Hepatocyte (in vitro differentiated cells): ENCODE data around the gene NDUFS1. TPM values are rescaled to one million over a fixed set of nuclear protein-coding genes. Genes with fewer than 3 reads are reported as not detected.

Experiments
- DNase-seq: peaks from one replicate; pipeline ENCODE4 v3.0.0-alpha.2; 2016; ENCODE audit warnings: low spot score
- H2AFZ ChIP-seq: fragments of 200-600 bp; sonication (generic); 2 replicates; pipeline ENCODE4 v1.6.0; 2016; ENCODE audit warnings: antibody characterized with exemption, mild to moderate bottlenecking
- H3K27ac ChIP-seq: fragments of 200-600 bp; sonication (generic); 2 replicates; pipeline ENCODE4 v1.5.1; 2016; ENCODE audit warnings: mild to moderate bottlenecking
- H3K27me3 ChIP-seq: fragments of 200-600 bp; sonication (generic); 2 replicates; pipeline ENCODE4 v1.6.1; 2016
- H3K36me3 ChIP-seq: fragments of 200-600 bp; sonication (generic); replicated peaks from 2 replicates; pipeline ENCODE4 v1.5.1; 2016; ENCODE audit warnings: low read depth; ENCODE audit not compliant: insufficient read depth
- H3K4me1 ChIP-seq: fragments of 200-600 bp; sonication (generic); 2 replicates; pipeline ENCODE4 v1.5.1; 2016; ENCODE audit warnings: mild to moderate bottlenecking, moderate library complexity; ENCODE audit not compliant: insufficient read depth
- H3K4me2 ChIP-seq: fragments of 200-600 bp; sonication (generic); 2 replicates; pipeline ENCODE4 v1.6.0; 2016
- H3K4me3 ChIP-seq: fragments of 200-600 bp; sonication (generic); 2 replicates; pipeline ENCODE4 v1.5.1; 2016; ENCODE audit warnings: mild to moderate bottlenecking
- H3K79me2 ChIP-seq: fragments of 200-600 bp; sonication (generic); 2 replicates; pipeline ENCODE4 v1.6.0; 2017; ENCODE audit warnings: mild to moderate bottlenecking
- H3K9me2 ChIP-seq: fragments of 200-600 bp; sonication (generic); replicated peaks from 2 replicates; pipeline ENCODE4 v1.6.0; 2017; ENCODE audit warnings: mild to moderate bottlenecking; ENCODE audit not compliant: insufficient read depth
- H3K9me3 ChIP-seq: fragments of 200-600 bp; sonication (generic); 2 replicates; pipeline ENCODE4 v1.5.1; 2016; ENCODE audit warnings: low read depth, mild to moderate bottlenecking
- H4K20me1 ChIP-seq: fragments of 200-600 bp; sonication (generic); 2 replicates; pipeline ENCODE4 v1.6.0; 2016; ENCODE audit warnings: mild to moderate bottlenecking; ENCODE audit not compliant: insufficient read depth, poor library complexity, severe bottlenecking
- CTCF ChIP-seq: fragments of 200-600 bp; sonication (generic); IDR thresholded peaks from 2 replicates; pipeline ENCODE4 v1.5.1; 2016; ENCODE audit warnings: antibody characterized with exemption, mild to moderate bottlenecking; ENCODE audit not compliant: poor library complexity
- EZH2 ChIP-seq: fragments of 200-600 bp; sonication (generic); IDR thresholded peaks from 2 replicates; pipeline ENCODE4 v1.6.1; 2016; ENCODE audit warnings: antibody characterized with exemption, mild to moderate bottlenecking, borderline replicate concordance
- EZH2phosphoT487 ChIP-seq: fragments of 200-600 bp; sonication (generic); IDR thresholded peaks from one replicate; pipeline ENCODE4 v1.6.1; 2018; ENCODE audit warnings: antibody characterized with exemption, mild to moderate bottlenecking, low read depth, moderate library complexity; ENCODE audit not compliant: unreplicated experiment, severe bottlenecking
- WGBS: methylation state at CpG from one replicate; pipeline ENCODE4 v1.1.6; 2016; ENCODE audit warnings: low lambda C conversion rate; ENCODE audit errors: missing lambda C conversion rate; 5-methylcytosine and 5-hydroxymethylcytosine counted together
- polyA plus RNA-seq: library from polyadenylated mRNA; unstranded; fragments of >200 nt; fragmentation: Nextera tagmentation; extraction: Ambion mirVana; gene quantifications from 2 replicates; pipeline ENCODE4 v1.2.1, GENCODE V29; 2016
- total RNA-seq: library from RNA; depleted of rRNA; stranded (reverse); fragments of >200 nt; gene quantifications from 2 replicates; pipeline ENCODE4 v1.2.3, GENCODE V29; 2014

NDUFS1 gene
- total and polyA plus RNA-seq, 2 experiments from 2014 or later: 46.5 to 121 TPM

GRCh38 chr2:206084870-206085741, 74.1 kb downstream of the NDUFS1 start:
- TF ChIP-seq EZH2 (no peak), CTCF (no peak), EZH2phosphoT487 (no peak)
- 3% methylated on average over 12 of the region's 88 CpGs for WGBS
- Histone ChIP-seq H4K20me1 (peaks cover 4% of the 10 kb centered on the region), H3K4me2 (peak overlapping the region; percentile 83), H2AFZ (peak overlapping the region; percentile 76), H3K4me3 (peak overlapping the region; percentile 53), H3K79me2 (peaks cover 84% of the 10 kb centered on the region), H3K9me2 (no peaks in the 10 kb centered on the region), H3K9me3 (no peaks in the 10 kb centered on the region), H3K4me1 (peaks cover 6% of the 10 kb centered on the region), H3K27me3 (no peaks in the 10 kb centered on the region), H3K27ac (peak overlapping the region; percentile 98), H3K36me3 (no peaks in the 10 kb centered on the region)
- DNase-seq: peak; percentile 69

GRCh38 chr2:206084439-206084869, 74.8 kb downstream of the NDUFS1 start:
- peaks cover 6% of the 10 kb centered on the region for H3K4me1 ChIP-seq
- H3K36me3 ChIP-seq: no peaks in the 10 kb centered on the region
- H4K20me1 ChIP-seq: peaks cover 6% of the 10 kb centered on the region
- WGBS: 1% methylated on average over 10 of the region's 10 CpGs
- H3K4me2 ChIP-seq: peak overlapping the region; percentile 83
- H3K27me3 ChIP-seq: no peaks in the 10 kb centered on the region
- peak; percentile 58 for DNase-seq
- peak overlapping the region; percentile 53 for H3K4me3 ChIP-seq
- TF ChIP-seq CTCF: no peak
- TF ChIP-seq EZH2phosphoT487: no peak
- no peak for TF ChIP-seq EZH2
- peaks cover 84% of the 10 kb centered on the region for H3K79me2 ChIP-seq
- H2AFZ ChIP-seq: peak overlapping the region; percentile 70
- no peaks in the 10 kb centered on the region for H3K9me2 ChIP-seq
- no peaks in the 10 kb centered on the region for H3K9me3 ChIP-seq
- peak overlapping the region; percentile 98 for H3K27ac ChIP-seq

- 6% methylated on average over 14 of the region's 14 CpGs for WGBS
- DNase-seq: peak; percentile 34
These were observed 75.4 kb downstream of the NDUFS1 start for GRCh38 chr2:206083602-206084438.

More at GRCh38 chr2:206083602-206084438, 75.4 kb downstream of the NDUFS1 start:
- no peaks in the 10 kb centered on the region for H3K27me3 ChIP-seq
- TF ChIP-seq EZH2: no peak
- no peaks in the 10 kb centered on the region for H3K9me2 ChIP-seq
- H3K79me2 ChIP-seq: peaks cover 84% of the 10 kb centered on the region
- H3K4me3 ChIP-seq: peak overlapping the region; percentile 53
- H4K20me1 ChIP-seq: peaks cover 6% of the 10 kb centered on the region
- peak overlapping the region; percentile 98 for H3K27ac ChIP-seq
- H3K9me3 ChIP-seq: no peaks in the 10 kb centered on the region
- peak overlapping the region; percentile 83 for H3K4me2 ChIP-seq
- peaks cover 6% of the 10 kb centered on the region for H3K4me1 ChIP-seq
- H2AFZ ChIP-seq: peak overlapping the region; percentile 70
- H3K36me3 ChIP-seq: no peaks in the 10 kb centered on the region
